ENCODE measurements around the gene BRIP1.

DNA sequence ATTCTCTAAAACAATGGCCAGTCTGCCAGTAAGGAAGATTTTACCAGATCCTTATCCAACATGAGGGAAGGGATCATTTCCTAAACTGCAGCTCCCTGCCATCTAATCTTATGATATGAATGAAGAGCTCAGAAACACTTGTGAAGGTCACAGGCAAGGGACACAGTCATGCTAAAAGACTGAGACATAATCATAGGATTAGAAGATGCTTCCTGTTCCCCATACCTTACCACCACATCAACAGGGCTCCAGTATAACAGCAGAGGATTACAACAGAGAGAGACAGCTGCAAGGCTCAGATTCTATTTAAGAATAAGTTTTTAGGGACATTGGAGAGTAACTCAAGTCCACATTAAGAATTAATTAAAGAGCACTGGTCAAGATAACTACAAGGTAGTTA lies 93.3 kb downstream of the BRIP1 start:
- TF ChIP-seq NFIC (IDR thresholded peaks at IDR 0.05) (no peak), CEBPB (IDR thresholded peaks at IDR 0.05) (no peak), TAF1 (IDR thresholded peaks at IDR 0.05; ENCODE audit: low read depth) (no peak), EP300 (IDR thresholded peaks at IDR 0.05; ENCODE audit: borderline replicate concordance) (no peak), RAD21 (IDR thresholded peaks at IDR 0.05; ENCODE audit: low read depth) (no peak), YY1 (IDR thresholded peaks at IDR 0.05; ENCODE audit: low read depth) (no peak), REST (IDR thresholded peaks at IDR 0.05; ENCODE audit: low read depth) (no peak), TEAD4 (IDR thresholded peaks at IDR 0.05) (no peak)
- TF ChIP-seq, protein P1, sequence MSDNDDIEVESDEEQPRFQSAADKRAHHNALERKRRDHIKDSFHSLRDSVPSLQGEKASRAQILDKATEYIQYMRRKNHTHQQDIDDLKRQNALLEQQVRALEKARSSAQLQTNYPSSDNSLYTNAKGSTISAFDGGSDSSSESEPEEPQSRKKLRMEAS (IDR thresholded peaks at IDR 0.05), result no peak
